Sigmoid colon (tissue), 7 donors: ENCODE measurements around the gene PERM1. TPM values are rescaled to one million over a fixed set of nuclear protein-coding genes. Genes with fewer than 3 reads are reported as not detected.
A peak's percentile ranks its signal among the peaks of the same experiment; 100 is the strongest.

Experiments
- DNase-seq: peaks from one replicate; pipeline ENCODE4 v3.0.0-alpha.2; 2019
- H3K27ac ChIP-seq, 4 donors: fragments of 200-600 bp; sonication (generic); one replicate each; pipeline ENCODE4 v1.5.1; 2016 to 2019; ENCODE audit warnings: mild to moderate bottlenecking in 1 of 4
- H3K27me3 ChIP-seq, 3 donors: fragments of 200-600 bp; sonication (generic); one replicate each; pipeline ENCODE4 v1.5.1; 2019; ENCODE audit warnings: mild to moderate bottlenecking in 1 of 3
- H3K36me3 ChIP-seq, 4 donors: fragments of 200-600 bp; sonication (generic); one replicate each; pipeline ENCODE4 v1.5.1; 2016 to 2019
- H3K4me1 ChIP-seq, 4 donors: fragments of 200-600 bp; sonication (generic); one replicate each; pipeline ENCODE4 v1.5.1; 2017 to 2019
- H3K4me3 ChIP-seq, 4 donors: fragments of 200-600 bp; sonication (generic); one replicate each; pipeline ENCODE4 v1.5.1; 2017 to 2019; ENCODE audit warnings: mild to moderate bottlenecking in 2 of 4, moderate library complexity in 1 of 4
- H3K9me3 ChIP-seq, 4 donors: fragments of 200-600 bp in 3 of 4; sonication (generic) in 3 of 4; one replicate each; pipeline versions ENCODE4 v1.5.1 to v1.6.1; 2013 to 2019
- EP300 ChIP-seq, 4 donors: sonication (generic); formaldehyde crosslinking; IDR thresholded peaks; one replicate each; pipeline ENCODE4 v1.6.1; 2017; ENCODE audit warnings: antibody characterized with exemption in 4 of 4
- POLR2A ChIP-seq, 2 donors: fragments of 450-650 bp; IDR thresholded peaks; one replicate each; pipeline ENCODE4 v1.6.1; 2016; ENCODE audit warnings: antibody characterized with exemption in 2 of 2, mild to moderate bottlenecking in 2 of 2, moderate library complexity in 2 of 2
- POLR2AphosphoS5 ChIP-seq, 4 donors: sonication (generic); formaldehyde crosslinking; IDR thresholded peaks; one replicate each; pipeline ENCODE4 v1.6.1; 2017; ENCODE audit warnings: antibody characterized with exemption in 4 of 4
- WGBS, 2 donors: extraction: QIAGEN DNeasy Blood & Tissue Kit; methylation state at CpG; one replicate each; pipeline ENCODE4 v1.1.7; 2013; 5-methylcytosine and 5-hydroxymethylcytosine counted together
- intact Hi-C: fragments of 100-400 bp; cut with DNase I; formaldehyde crosslinking; loops from one replicate; pipeline ENCODE4 v1.15.1; 2023
- polyA plus RNA-seq, 3 donors: library from polyadenylated mRNA; stranded (reverse); fragments of 200-250 nt; gene quantifications; one replicate each; pipeline ENCODE4 v1.2.3, GENCODE V29; 2013
- total RNA-seq, 4 donors: library from RNA; depleted of rRNA; stranded (reverse); fragments of >200 nt; gene quantifications; one replicate each; pipeline ENCODE4 v1.1.0, GENCODE V29; 2016
- TF ChIP-seq, protein P1 (sequence below), 4 experiments: fragments of 450-650 bp in 3 of 4; fragments of 200-600 bp in 1 of 4; IDR thresholded peaks; one replicate each; pipeline ENCODE4 v1.5.1; 2016 to 2019; ENCODE audit warnings: antibody characterized with exemption in 4 of 4, mild to moderate bottlenecking in 3 of 4, moderate library complexity in 2 of 4
- donor health status: healthy with polysubstance abuse.
- donor health status: Bipolar disorder and iron deficiency.
- donor health status: healthy.

The PERM1 gene
- total and polyA plus RNA-seq, 7 donors: under 0.01 to 0.69 (median 0.16) TPM; not detected in 4

DNA sequence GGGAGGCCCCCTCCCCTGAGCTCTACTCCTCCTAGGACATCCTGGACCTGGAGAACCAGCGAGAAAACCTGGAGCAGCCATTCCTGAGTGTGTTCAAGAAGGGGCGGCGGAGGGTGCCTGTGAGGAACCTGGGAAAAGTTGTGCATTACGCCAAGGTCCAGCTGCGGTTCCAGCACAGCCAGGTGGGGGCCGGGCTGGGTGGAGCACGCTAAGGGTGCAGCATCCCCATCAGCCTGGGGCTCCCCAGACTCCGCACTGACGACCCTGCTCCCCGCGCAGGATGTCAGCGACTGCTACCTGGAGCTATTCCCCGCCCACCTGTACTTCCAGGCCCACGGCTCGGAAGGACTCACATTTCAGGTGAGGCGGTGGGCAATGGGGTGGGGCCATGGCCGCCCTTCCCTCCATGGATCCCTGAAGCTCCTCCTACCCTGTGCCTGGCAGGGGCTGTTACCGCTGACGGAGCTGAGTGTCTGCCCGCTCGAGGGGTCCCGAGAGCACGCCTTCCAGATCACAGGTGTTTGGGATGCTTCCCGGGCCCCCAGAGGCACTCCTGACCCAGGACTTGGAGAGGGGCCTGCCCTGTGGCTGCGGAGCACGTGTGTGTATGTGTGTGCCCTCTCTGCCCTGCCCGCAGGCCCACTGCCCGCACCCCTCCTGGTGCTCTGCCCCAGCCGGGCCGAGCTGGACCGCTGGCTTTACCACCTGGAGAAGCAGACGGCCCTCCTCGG lies 11.5 kb downstream of the PERM1 start:
- Histone ChIP-seq H3K27me3 (peaks cover 29 to 89% (median 72%) of the 10 kb centered on the region in 3 donors), H3K4me1 (peaks cover 0 to 16% (median 13%) of the 10 kb centered on the region in 4 donors), H3K9me3 (no peaks in the 10 kb centered on the region), H3K27ac (no peak overlapping the region), H3K36me3 (no peaks in the 10 kb centered on the region), H3K4me3 (no peak overlapping the region)
- intact Hi-C loops: no loop called here
- TF ChIP-seq EP300 (IDR thresholded peaks at IDR 0.05): no peak
- TF ChIP-seq POLR2AphosphoS5 (IDR thresholded peaks at IDR 0.05): no peak
- no peak for TF ChIP-seq POLR2A (IDR thresholded peaks at IDR 0.05)
- TF ChIP-seq, protein P1, sequence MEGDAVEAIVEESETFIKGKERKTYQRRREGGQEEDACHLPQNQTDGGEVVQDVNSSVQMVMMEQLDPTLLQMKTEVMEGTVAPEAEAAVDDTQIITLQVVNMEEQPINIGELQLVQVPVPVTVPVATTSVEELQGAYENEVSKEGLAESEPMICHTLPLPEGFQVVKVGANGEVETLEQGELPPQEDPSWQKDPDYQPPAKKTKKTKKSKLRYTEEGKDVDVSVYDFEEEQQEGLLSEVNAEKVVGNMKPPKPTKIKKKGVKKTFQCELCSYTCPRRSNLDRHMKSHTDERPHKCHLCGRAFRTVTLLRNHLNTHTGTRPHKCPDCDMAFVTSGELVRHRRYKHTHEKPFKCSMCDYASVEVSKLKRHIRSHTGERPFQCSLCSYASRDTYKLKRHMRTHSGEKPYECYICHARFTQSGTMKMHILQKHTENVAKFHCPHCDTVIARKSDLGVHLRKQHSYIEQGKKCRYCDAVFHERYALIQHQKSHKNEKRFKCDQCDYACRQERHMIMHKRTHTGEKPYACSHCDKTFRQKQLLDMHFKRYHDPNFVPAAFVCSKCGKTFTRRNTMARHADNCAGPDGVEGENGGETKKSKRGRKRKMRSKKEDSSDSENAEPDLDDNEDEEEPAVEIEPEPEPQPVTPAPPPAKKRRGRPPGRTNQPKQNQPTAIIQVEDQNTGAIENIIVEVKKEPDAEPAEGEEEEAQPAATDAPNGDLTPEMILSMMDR (IDR thresholded peaks at IDR 0.05): no peak
- DNase-seq: no peak
- 19 to 21% methylated on average over 33 of the region's 33 CpGs for WGBS, 2 donors

DNA sequence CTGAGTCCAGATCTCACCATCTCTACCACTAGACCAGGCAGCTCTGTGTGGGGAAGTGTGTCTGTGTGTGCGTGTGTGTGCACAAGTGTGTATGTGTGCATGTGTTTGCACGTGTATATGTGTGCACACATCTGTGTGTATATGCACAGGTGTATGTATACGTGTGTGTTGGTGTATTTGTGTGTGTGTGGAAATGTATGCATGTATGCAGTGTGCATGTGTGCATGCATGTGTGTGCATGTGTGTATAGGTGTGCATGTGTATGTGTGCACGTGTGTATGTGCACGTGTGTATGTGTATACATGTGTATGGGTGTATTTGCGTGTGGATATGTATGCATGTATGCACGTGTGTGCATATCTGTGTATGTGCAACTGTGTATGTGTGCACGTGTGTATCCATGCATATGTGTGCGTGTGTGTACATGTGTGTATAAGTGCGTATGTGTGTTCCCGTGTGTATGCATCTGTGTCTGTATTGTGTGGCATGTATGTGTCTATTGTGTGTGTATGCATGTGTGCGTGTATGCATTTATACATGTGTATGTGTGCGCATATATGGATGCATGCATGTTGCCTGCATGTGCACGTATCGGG lies 12.5 kb downstream of the PERM1 start:
- intact Hi-C loops: no loop called here
- H3K36me3 ChIP-seq: no peaks in the 10 kb centered on the region
- DNase-seq: no peak
- H3K27ac ChIP-seq: no peak overlapping the region
- TF ChIP-seq, protein P1 (IDR thresholded peaks at IDR 0.05): no peak
- TF ChIP-seq POLR2A (IDR thresholded peaks at IDR 0.05): no peak
- no peak for TF ChIP-seq EP300 (IDR thresholded peaks at IDR 0.05)
- no peak for TF ChIP-seq POLR2AphosphoS5 (IDR thresholded peaks at IDR 0.05)
- peaks cover 28 to 79% (median 62%) of the 10 kb centered on the region in 3 donors for H3K27me3 ChIP-seq
- H3K4me1 ChIP-seq: peaks cover 0 to 16% (median 13%) of the 10 kb centered on the region in 4 donors
- WGBS, 2 donors: 77 to 89% methylated on average over 15 of the region's 15 CpGs
- no peaks in the 10 kb centered on the region for H3K9me3 ChIP-seq
- no peak overlapping the region for H3K4me3 ChIP-seq

DNA sequence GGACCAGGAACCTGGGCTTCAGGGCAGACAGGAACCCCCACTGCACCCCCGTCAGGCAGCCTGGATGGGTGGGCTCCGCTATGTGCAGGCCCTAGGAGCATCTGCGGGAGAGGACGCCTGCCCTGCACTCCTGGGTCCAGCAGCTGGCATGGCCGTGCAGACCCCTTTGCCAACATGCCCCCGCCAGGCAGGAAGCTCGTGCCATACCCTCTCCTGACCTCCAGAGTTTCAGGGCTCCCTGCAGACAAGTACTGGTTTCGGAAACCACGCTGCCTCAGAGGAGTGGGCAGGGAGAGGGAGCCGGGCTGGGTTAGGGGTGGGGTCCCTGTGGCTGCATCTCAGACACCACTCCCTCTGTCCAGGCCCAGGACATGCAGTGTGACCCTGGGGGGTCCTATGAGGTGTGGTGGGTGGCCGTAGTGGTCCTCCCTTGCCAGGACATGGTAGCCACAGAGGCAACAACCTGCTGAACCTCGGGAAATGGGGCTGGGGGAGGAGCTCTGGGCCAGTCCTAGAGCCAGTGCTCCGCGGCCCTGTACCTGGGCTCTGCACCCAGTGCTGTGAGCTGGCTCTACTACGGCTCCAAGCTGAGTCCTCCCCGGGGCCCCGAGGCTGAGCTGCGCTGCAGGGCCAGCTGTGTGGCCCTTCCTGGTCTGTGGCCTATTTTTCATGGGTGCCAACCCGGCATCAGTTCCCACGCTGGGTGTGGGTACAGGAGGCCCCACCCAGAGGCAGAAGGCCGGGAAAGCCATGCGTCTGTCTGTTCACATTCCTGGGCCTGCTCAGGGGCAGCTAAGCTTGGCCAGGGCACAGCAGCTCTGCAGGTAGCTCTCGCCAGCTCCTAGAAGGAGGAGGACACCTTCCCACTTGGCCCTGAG lies 14.2 kb downstream of the PERM1 start:
- 53 to 69% methylated on average over 23 of the region's 23 CpGs for WGBS, 2 donors
- no peak for DNase-seq
- Histone ChIP-seq H3K27ac (no peak overlapping the region), H3K4me1 (peaks cover 0 to 16% (median 13%) of the 10 kb centered on the region in 4 donors), H3K36me3 (peaks cover 0 to 8% (median 0%) of the 10 kb centered on the region in 4 donors), H3K27me3 (peaks cover 24 to 62% (median 45%) of the 10 kb centered on the region in 3 donors), H3K4me3 (peak overlapping the region in 1 of 4 donors; percentile 59), H3K9me3 (no peaks in the 10 kb centered on the region)
- TF ChIP-seq EP300 (IDR thresholded peaks at IDR 0.05) (no peak), POLR2A (IDR thresholded peaks at IDR 0.05) (no peak), POLR2AphosphoS5 (IDR thresholded peaks at IDR 0.05) (no peak)
- TF ChIP-seq, protein P1 (IDR thresholded peaks at IDR 0.05): no peak
- intact Hi-C loops: no loop called here

DNA sequence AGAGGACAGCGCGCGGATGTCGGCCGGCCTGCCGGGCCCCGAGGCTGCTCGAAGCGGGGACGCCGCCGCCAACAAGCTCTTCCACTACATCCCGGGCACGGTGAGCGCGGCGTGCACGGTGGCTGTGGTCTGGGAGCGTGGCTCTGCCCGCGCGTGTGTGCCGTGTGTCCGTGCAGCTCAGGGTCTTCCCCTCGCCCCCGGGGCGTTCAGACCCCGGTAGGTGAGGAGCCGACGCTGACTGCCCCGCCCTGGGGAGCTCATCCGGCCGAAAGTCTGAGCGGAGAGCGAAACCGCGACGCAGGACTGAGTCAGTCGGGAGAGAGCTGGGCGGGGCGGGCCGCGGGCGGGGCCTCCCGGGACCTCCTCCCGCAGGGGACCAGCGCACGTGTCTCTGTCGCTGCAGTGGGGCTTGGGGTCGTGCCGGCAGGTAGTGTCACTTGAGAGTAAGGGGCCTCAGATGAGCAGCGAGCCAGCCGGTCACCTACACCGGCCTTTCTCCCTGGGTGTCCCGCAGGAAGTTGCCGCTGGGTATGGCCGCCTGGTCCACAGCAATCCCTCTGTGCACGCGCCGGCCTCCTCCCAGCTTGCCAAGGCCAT lies 15.1 kb downstream of the PERM1 start:
- Histone ChIP-seq H3K4me3 (peak overlapping the region; percentile 32 to 65 (median 56)), H3K27ac (peak overlapping the region in 3 of 4 donors; percentile 41 to 56 (median 46)), H3K9me3 (no peaks in the 10 kb centered on the region), H3K36me3 (peaks cover 0 to 14% (median 0%) of the 10 kb centered on the region in 4 donors), H3K4me1 (peaks cover 0 to 17% (median 14%) of the 10 kb centered on the region in 4 donors), H3K27me3 (peaks cover 15 to 53% (median 36%) of the 10 kb centered on the region in 3 donors)
- TF ChIP-seq POLR2A (IDR thresholded peaks at IDR 0.05) (no peak), POLR2AphosphoS5 (IDR thresholded peaks at IDR 0.05) (peak in 2 of 4 donors; percentile 23 to 38), EP300 (IDR thresholded peaks at IDR 0.05) (no peak)
- TF ChIP-seq, protein P1 (IDR thresholded peaks at IDR 0.05): no peak
- intact Hi-C loops: no loop called here
- 1% methylated on average over 60 of the region's 60 CpGs for WGBS, 2 donors
- peak; percentile 83 for DNase-seq
